Measurements from ENCODE around the gene NIPAL3. TPM values are rescaled to one million over a fixed set of nuclear protein-coding genes. Genes with fewer than 3 reads are reported as not detected.

Gene NIPAL3
- total RNA-seq, 1 donor from 2014 or later = 2.4 TPM

- Mint-ChIP-seq H3K9me3 (peaks cover 3% of the 10 kb centered on the region), H3K36me3 (ENCODE audit: low read depth) (no peaks in the 10 kb centered on the region), H3K4me3 (no peak overlapping the region), H3K27me3 (ENCODE audit: low read depth) (peaks cover 60% of the 10 kb centered on the region), H3K27ac (ENCODE audit: unreplicated experiment) (no peak overlapping the region), H3K4me1 (no peaks in the 10 kb centered on the region)
- DNase-seq (ENCODE audit: low read depth, low spot score) = no peak
- TF ChIP-seq CTCF (conservative IDR thresholded peaks at IDR 0.05) = no peak
Measured at GRCh38 chr1:24493785-24494184, 78.2 kb downstream of the NIPAL3 start.

GRCh38 chr1:24498589-24498988 lies 83.0 kb downstream of the NIPAL3 start:
- Mint-ChIP-seq H3K4me1 (peaks cover 11% of the 10 kb centered on the region), H3K27ac (ENCODE audit: unreplicated experiment) (no peak overlapping the region), H3K27me3 (ENCODE audit: low read depth) (peaks cover 83% of the 10 kb centered on the region), H3K4me3 (no peak overlapping the region), H3K36me3 (ENCODE audit: low read depth) (no peaks in the 10 kb centered on the region), H3K9me3 (no peaks in the 10 kb centered on the region)
- DNase-seq (ENCODE audit: low read depth, low spot score) = no peak
- no peak for TF ChIP-seq CTCF (conservative IDR thresholded peaks at IDR 0.05)

- H3K9me3 Mint-ChIP-seq = no peaks in the 10 kb centered on the region
- H3K36me3 Mint-ChIP-seq (ENCODE audit: low read depth) = no peaks in the 10 kb centered on the region
- H3K4me1 Mint-ChIP-seq = peaks cover 15% of the 10 kb centered on the region
- peaks cover 86% of the 10 kb centered on the region for H3K27me3 Mint-ChIP-seq (ENCODE audit: low read depth)
- H3K4me3 Mint-ChIP-seq = no peak overlapping the region
- DNase-seq (ENCODE audit: low read depth, low spot score) = no peak
- no peak for TF ChIP-seq CTCF (conservative IDR thresholded peaks at IDR 0.05)
- no peak overlapping the region for H3K27ac Mint-ChIP-seq (ENCODE audit: unreplicated experiment)
Measured at GRCh38 chr1:24500448-24501048, 84.9 kb downstream of the NIPAL3 start.

GRCh38 chr1:24501371-24502064 lies 85.9 kb downstream of the NIPAL3 start:
- no peaks in the 10 kb centered on the region for H3K36me3 Mint-ChIP-seq (ENCODE audit: low read depth)
- no peak for DNase-seq (ENCODE audit: low read depth, low spot score)

GRCh38 chr1:24502065-24502708 lies 86.6 kb downstream of the NIPAL3 start:
- DNase-seq (ENCODE audit: low read depth, low spot score) = peak; percentile 16
- Mint-ChIP-seq H3K27ac (ENCODE audit: unreplicated experiment) (no peak overlapping the region), H3K4me1 (peaks cover 15% of the 10 kb centered on the region), H3K4me3 (peak overlapping the region; percentile 92), H3K36me3 (ENCODE audit: low read depth) (no peaks in the 10 kb centered on the region), H3K27me3 (ENCODE audit: low read depth) (peaks cover 91% of the 10 kb centered on the region), H3K9me3 (no peaks in the 10 kb centered on the region)
- no peak for TF ChIP-seq CTCF (conservative IDR thresholded peaks at IDR 0.05)

More at GRCh38 chr1:24501371-24502064, 85.9 kb downstream of the NIPAL3 start:
- Mint-ChIP-seq H3K4me1 (peaks cover 15% of the 10 kb centered on the region), H3K27ac (ENCODE audit: unreplicated experiment) (no peak overlapping the region), H3K9me3 (no peaks in the 10 kb centered on the region), H3K4me3 (peak overlapping the region; percentile 92), H3K27me3 (ENCODE audit: low read depth) (peaks cover 87% of the 10 kb centered on the region)
- TF ChIP-seq CTCF (conservative IDR thresholded peaks at IDR 0.05) = no peak
